Tibial artery (tissue), 4 donors: Measurements from ENCODE around the gene FBXO10.

ENCODE experiments used
- DNase-seq, 2 donors: peaks; one replicate each; pipeline ENCODE4 v3.0.0-alpha.2; 2019
- H3K27ac ChIP-seq, 2 donors: fragments of 200-600 bp; sonication (generic) in 1 of 2; 1 replicate in 1 of 2; 2 replicates in 1 of 2; pipeline ENCODE4 v1.5.1; 2018 to 2019; ENCODE audit warnings: mild to moderate bottlenecking in 1 of 2
- H3K27me3 ChIP-seq, 2 donors: fragments of 200-600 bp; sonication (generic) in 1 of 2; one replicate each; pipeline versions ENCODE4 v1.5.1 to v1.6.0; 2016 to 2019
- H3K36me3 ChIP-seq, 3 donors: fragments of 200-600 bp; sonication (generic) in 2 of 3; one replicate each; pipeline ENCODE4 v1.5.1; 2016 to 2019; ENCODE audit warnings: mild to moderate bottlenecking in 2 of 3
- H3K4me1 ChIP-seq, 4 donors: fragments of 200-600 bp; sonication (generic) in 2 of 4; 1 replicate in 3 of 4; 2 replicates in 1 of 4; pipeline ENCODE4 v1.5.1; 2016 to 2019
- H3K4me3 ChIP-seq, 2 donors: fragments of 200-600 bp; sonication (generic) in 1 of 2; 1 replicate in 1 of 2; 2 replicates in 1 of 2; pipeline ENCODE4 v1.5.1; 2018 to 2019; ENCODE audit warnings: mild to moderate bottlenecking in 2 of 2
- H3K9me3 ChIP-seq, 3 donors: fragments of 200-600 bp; sonication (generic) in 1 of 3; one replicate each; pipeline ENCODE4 v1.5.1; 2016 to 2019
- intact Hi-C: fragments of 100-400 bp; cut with DNase I; formaldehyde crosslinking; loops from one replicate; pipeline ENCODE4 v1.15.0; 2023; ENCODE audit warnings: low total_unique reads
- TF ChIP-seq, protein P1 (sequence below), 2 experiments: fragments of 200-600 bp in 1 of 2; fragments of 450-650 bp in 1 of 2; IDR thresholded peaks; one replicate each; pipeline ENCODE4 v1.5.1; 2017 to 2019; ENCODE audit warnings: antibody characterized with exemption in 2 of 2, mild to moderate bottlenecking in 1 of 2, moderate library complexity in 1 of 2

FBXO10 gene

GRCh38 chr9:37617832-37618231 lies 41.7 kb upstream of the FBXO10 start:
- TF ChIP-seq, protein P1, sequence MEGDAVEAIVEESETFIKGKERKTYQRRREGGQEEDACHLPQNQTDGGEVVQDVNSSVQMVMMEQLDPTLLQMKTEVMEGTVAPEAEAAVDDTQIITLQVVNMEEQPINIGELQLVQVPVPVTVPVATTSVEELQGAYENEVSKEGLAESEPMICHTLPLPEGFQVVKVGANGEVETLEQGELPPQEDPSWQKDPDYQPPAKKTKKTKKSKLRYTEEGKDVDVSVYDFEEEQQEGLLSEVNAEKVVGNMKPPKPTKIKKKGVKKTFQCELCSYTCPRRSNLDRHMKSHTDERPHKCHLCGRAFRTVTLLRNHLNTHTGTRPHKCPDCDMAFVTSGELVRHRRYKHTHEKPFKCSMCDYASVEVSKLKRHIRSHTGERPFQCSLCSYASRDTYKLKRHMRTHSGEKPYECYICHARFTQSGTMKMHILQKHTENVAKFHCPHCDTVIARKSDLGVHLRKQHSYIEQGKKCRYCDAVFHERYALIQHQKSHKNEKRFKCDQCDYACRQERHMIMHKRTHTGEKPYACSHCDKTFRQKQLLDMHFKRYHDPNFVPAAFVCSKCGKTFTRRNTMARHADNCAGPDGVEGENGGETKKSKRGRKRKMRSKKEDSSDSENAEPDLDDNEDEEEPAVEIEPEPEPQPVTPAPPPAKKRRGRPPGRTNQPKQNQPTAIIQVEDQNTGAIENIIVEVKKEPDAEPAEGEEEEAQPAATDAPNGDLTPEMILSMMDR (IDR thresholded peaks at IDR 0.05) = no peak
- H3K4me1 ChIP-seq = no peaks in the 10 kb centered on the region
- H3K27ac ChIP-seq = no peak overlapping the region
- H3K36me3 ChIP-seq = no peaks in the 10 kb centered on the region
- no peak overlapping the region for H3K4me3 ChIP-seq
- H3K27me3 ChIP-seq = peaks cover 0 to 4% of the 10 kb centered on the region in 2 donors
- no peaks in the 10 kb centered on the region for H3K9me3 ChIP-seq
- DNase-seq = no peak
- intact Hi-C loops = no loop called here

- TF ChIP-seq, protein P1 (IDR thresholded peaks at IDR 0.05) = no peak
- Histone ChIP-seq H3K36me3 (no peaks in the 10 kb centered on the region), H3K4me3 (no peak overlapping the region), H3K27ac (no peak overlapping the region), H3K27me3 (peaks cover 0 to 9% of the 10 kb centered on the region in 2 donors), H3K9me3 (no peaks in the 10 kb centered on the region), H3K4me1 (no peaks in the 10 kb centered on the region)
- intact Hi-C loops = no loop called here
- no peak for DNase-seq
Measured at GRCh38 chr9:37617161-37617560, 41.0 kb upstream of the FBXO10 start.

GRCh38 chr9:37611961-37612360 lies 35.8 kb upstream of the FBXO10 start:
- intact Hi-C loops = no loop called here
- H3K9me3 ChIP-seq = no peaks in the 10 kb centered on the region
- no peak overlapping the region for H3K4me3 ChIP-seq
- H3K36me3 ChIP-seq = no peaks in the 10 kb centered on the region
- no peak for DNase-seq
- TF ChIP-seq, protein P1 (IDR thresholded peaks at IDR 0.05) = no peak
- no peaks in the 10 kb centered on the region for H3K4me1 ChIP-seq
- peaks cover 0 to 14% of the 10 kb centered on the region in 2 donors for H3K27me3 ChIP-seq
- no peak overlapping the region for H3K27ac ChIP-seq

DNA sequence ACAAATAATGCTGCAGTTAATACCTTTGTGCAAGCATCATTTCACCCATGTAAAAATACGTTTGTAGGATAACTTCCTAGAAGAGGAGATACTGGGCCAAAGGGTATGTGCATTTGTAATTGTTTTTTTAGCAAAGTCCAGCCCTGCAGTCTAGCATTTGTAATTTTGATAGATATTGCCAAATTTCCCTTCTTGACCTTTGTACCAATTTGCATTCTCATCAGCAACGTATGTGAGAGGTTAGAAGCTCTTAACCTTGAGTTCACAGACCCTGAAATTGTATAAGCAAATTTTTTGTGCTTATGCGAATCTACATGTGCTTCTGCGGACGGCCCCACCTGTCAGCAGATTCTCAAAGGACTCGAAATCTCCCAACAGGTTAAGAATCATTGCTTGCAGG lies 34.8 kb upstream of the FBXO10 start:
- Histone ChIP-seq H3K36me3 (no peaks in the 10 kb centered on the region), H3K27me3 (peaks cover 0 to 11% of the 10 kb centered on the region in 2 donors), H3K4me1 (no peaks in the 10 kb centered on the region), H3K9me3 (no peaks in the 10 kb centered on the region), H3K4me3 (no peak overlapping the region), H3K27ac (no peak overlapping the region)
- intact Hi-C loops = no loop called here
- DNase-seq = no peak
- TF ChIP-seq, protein P1 (IDR thresholded peaks at IDR 0.05) = no peak

- no peak for DNase-seq
- Histone ChIP-seq H3K36me3 (no peaks in the 10 kb centered on the region), H3K27ac (no peak overlapping the region), H3K9me3 (no peaks in the 10 kb centered on the region), H3K4me3 (no peak overlapping the region), H3K4me1 (no peaks in the 10 kb centered on the region), H3K27me3 (peaks cover 0 to 11% of the 10 kb centered on the region in 2 donors)
- TF ChIP-seq, protein P1 (IDR thresholded peaks at IDR 0.05) = no peak
- intact Hi-C loops = no loop called here
Measured at GRCh38 chr9:37609735-37610397, 33.7 kb upstream of the FBXO10 start.

DNA sequence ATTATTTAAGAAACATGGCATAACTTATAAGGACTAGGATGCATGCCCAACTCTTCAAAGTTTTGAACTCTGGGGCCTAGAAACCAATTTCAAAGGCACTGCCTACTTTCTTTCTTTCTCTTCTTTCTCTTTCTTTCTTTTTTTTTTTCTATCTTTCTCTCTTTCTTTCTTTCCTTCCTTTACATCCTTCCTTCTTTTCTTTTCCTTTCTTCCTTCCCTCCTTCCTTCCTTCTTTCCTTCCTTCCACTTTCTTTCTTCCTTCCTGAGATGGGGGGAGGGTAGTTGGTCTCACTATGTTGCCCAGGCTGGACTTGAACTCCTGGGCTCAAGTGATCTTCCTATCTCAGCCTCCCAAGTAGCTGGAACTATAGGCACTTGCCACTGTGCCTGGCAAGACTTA lies 32.1 kb upstream of the FBXO10 start:
- no peaks in the 10 kb centered on the region for H3K36me3 ChIP-seq
- H3K4me1 ChIP-seq = no peaks in the 10 kb centered on the region
- peaks cover 0 to 11% of the 10 kb centered on the region in 2 donors for H3K27me3 ChIP-seq
- intact Hi-C loops = no loop called here
- no peak for DNase-seq
- H3K9me3 ChIP-seq = no peaks in the 10 kb centered on the region
- TF ChIP-seq, protein P1 (IDR thresholded peaks at IDR 0.05) = no peak
- no peak overlapping the region for H3K27ac ChIP-seq
- no peak overlapping the region for H3K4me3 ChIP-seq
